ENCODE data around the gene SULT4A1. TPM values are rescaled to one million over a fixed set of nuclear protein-coding genes. Genes with fewer than 3 reads are reported as not detected.
"Not testable (repeated sequence)": the region's sequence is repeated elsewhere in the genome, so short reads cannot be mapped to it uniquely, and the experiment has no call there.

The SULT4A1 gene
- 0.25 TPM in 1 of 2 replicates, not detected in the other for total RNA-seq

GRCh38 chr22:43862074-43862881 is at the start of gene SULT4A1:
TSS of gene SULT4A1 (minus strand) at chr22:43862513. CDS start at chr22:43862382, 131 bp downstream.
- intact Hi-C loops (cut with micrococcal nuclease) = no loop called here

GRCh38 chr22:43911351-43911750 is 49.0 kb upstream of the SULT4A1 start:
- intact Hi-C loops (cut with micrococcal nuclease) = no loop called here

- intact Hi-C loops (cut with micrococcal nuclease) = no loop called here
Observed at GRCh38 chr22:43910178-43910695, 47.9 kb upstream of the SULT4A1 start.

- intact Hi-C loops (cut with micrococcal nuclease) = no loop called here
Observed at GRCh38 chr22:43909708-43910107, 47.4 kb upstream of the SULT4A1 start.

GRCh38 chr22:43905681-43906080 is 43.4 kb upstream of the SULT4A1 start:
- intact Hi-C loops (cut with micrococcal nuclease) = no loop called here

GRCh38 chr22:43904412-43904811 is 42.1 kb upstream of the SULT4A1 start:
- intact Hi-C loops (cut with micrococcal nuclease) = not testable (repeated sequence)

- intact Hi-C loops (cut with micrococcal nuclease) = not testable (repeated sequence)
Observed at GRCh38 chr22:43903033-43903432, 40.7 kb upstream of the SULT4A1 start.

GRCh38 chr22:43901976-43902643 is 39.8 kb upstream of the SULT4A1 start:
- intact Hi-C loops (cut with micrococcal nuclease) = no loop called here

GRCh38 chr22:43900206-43900605 is 37.9 kb upstream of the SULT4A1 start:
- intact Hi-C loops (cut with micrococcal nuclease) = no loop called here

- intact Hi-C loops (cut with micrococcal nuclease) = no loop called here
Observed at GRCh38 chr22:43897751-43898261, 35.5 kb upstream of the SULT4A1 start.

GRCh38 chr22:43895986-43896645 is 33.8 kb upstream of the SULT4A1 start:
- intact Hi-C loops (cut with micrococcal nuclease) = no loop called here

GRCh38 chr22:43894122-43894521 is 31.8 kb upstream of the SULT4A1 start:
- intact Hi-C loops (cut with micrococcal nuclease) = no loop called here

- intact Hi-C loops (cut with micrococcal nuclease) = no loop called here
Observed at GRCh38 chr22:43893266-43893665, 31.0 kb upstream of the SULT4A1 start.

- intact Hi-C loops (cut with micrococcal nuclease) = no loop called here
Observed at GRCh38 chr22:43892183-43892894, 30.0 kb upstream of the SULT4A1 start.

- intact Hi-C loops (cut with micrococcal nuclease) = no loop called here
Observed at GRCh38 chr22:43891360-43892182, 29.3 kb upstream of the SULT4A1 start, which contains the start of gene PNPLA5. TSS of gene PNPLA5 (minus strand) at chr22:43892013. CDS start at chr22:43891880, 133 bp downstream.

GRCh38 chr22:43890901-43891331 is 28.6 kb upstream of the SULT4A1 start:
- intact Hi-C loops (cut with micrococcal nuclease) = no loop called here

- intact Hi-C loops (cut with micrococcal nuclease) = no loop called here
Observed at GRCh38 chr22:43889860-43890253, 27.5 kb upstream of the SULT4A1 start.

GRCh38 chr22:43889201-43889859 is 27.0 kb upstream of the SULT4A1 start:
- intact Hi-C loops (cut with micrococcal nuclease) = no loop called here

GRCh38 chr22:43888740-43889139 is 26.4 kb upstream of the SULT4A1 start:
- intact Hi-C loops (cut with micrococcal nuclease) = no loop called here
